IPS-NIHi7 (cell line): Measurements from ENCODE around the gene KCNC1.

Experiments used
- DNase-seq: peaks from one replicate; pipeline ENCODE4 v3.0.0; 2012; ENCODE audit warnings: mixed read lengths; ENCODE audit errors: extremely low spot score

The KCNC1 gene

GRCh38 chr11:17736930-17737817, 2.6 kb downstream of the KCNC1 start:
- DNase-seq = no peak

- no peak for DNase-seq
These were observed 3.8 kb downstream of the KCNC1 start for GRCh38 chr11:17738151-17738973.

- no peak for DNase-seq
These were observed 5.4 kb downstream of the KCNC1 start for GRCh38 chr11:17739945-17740338.

- DNase-seq = no peak
These were observed 6.2 kb downstream of the KCNC1 start for GRCh38 chr11:17740649-17741235.

DNA sequence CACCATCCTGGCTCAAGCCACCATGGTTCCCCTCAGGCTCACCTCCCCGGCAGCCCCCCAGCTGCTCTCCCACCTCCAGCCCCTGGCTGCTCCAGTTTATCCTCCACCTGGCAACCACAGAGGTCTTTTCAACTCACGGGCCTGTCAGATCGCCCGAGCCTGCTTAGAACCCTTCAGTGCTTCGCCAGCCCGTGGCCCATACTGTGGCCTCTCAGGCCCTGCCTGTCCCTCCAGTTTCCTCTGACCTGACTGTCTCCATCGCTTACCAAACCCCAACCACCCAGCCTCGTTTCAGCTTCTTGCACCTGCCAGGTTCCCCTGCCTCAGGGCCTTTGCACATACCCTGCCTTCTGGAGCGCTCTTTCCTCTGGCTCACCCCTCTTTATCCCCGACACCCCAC, 6.9 kb downstream of the KCNC1 start:
- DNase-seq = no peak

GRCh38 chr11:17742019-17742418, 7.4 kb downstream of the KCNC1 start:
- no peak for DNase-seq

- DNase-seq = no peak
These were observed 8.6 kb downstream of the KCNC1 start for GRCh38 chr11:17743026-17743807.

GRCh38 chr11:17743808-17744119, 9.2 kb downstream of the KCNC1 start:
- no peak for DNase-seq

DNA sequence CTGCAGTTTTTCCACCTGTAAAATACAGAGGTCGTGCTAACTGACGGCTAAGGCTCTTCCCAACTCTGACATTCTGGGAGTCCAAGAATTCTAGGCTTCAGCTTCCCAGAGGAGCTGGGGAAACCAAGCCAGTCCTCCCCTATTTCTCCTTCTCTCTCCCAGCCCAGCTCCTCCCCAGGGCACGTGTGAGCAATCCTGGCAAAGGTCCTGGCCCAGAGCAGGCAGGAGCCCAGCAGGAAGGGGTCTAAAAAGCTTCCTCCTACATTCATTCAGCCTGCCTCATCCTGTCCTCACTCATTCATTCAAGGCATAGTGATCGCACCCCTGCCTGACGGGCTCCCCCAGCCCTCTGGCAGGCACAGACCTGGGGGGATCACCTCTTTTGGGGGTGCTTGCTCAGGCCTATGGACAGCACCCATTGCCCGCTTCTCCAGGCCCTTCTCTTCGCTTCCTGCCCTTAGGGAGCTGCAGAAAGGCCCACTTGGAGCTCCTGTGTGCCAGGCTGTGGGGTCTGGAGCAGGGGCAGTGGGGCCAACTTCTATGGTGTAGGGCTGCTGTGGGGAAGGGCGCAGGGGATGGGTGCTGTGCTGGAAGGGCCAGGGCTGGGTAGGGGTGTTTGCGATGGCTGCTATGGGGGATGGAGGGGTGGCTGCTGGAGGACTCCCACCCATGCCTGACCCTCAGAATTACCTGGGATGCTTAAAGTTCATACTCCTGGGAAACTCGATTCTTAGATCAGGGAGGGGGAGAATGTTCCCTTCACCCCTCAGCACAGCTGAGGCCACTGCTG, 9.8 kb downstream of the KCNC1 start:
- no peak for DNase-seq

DNA sequence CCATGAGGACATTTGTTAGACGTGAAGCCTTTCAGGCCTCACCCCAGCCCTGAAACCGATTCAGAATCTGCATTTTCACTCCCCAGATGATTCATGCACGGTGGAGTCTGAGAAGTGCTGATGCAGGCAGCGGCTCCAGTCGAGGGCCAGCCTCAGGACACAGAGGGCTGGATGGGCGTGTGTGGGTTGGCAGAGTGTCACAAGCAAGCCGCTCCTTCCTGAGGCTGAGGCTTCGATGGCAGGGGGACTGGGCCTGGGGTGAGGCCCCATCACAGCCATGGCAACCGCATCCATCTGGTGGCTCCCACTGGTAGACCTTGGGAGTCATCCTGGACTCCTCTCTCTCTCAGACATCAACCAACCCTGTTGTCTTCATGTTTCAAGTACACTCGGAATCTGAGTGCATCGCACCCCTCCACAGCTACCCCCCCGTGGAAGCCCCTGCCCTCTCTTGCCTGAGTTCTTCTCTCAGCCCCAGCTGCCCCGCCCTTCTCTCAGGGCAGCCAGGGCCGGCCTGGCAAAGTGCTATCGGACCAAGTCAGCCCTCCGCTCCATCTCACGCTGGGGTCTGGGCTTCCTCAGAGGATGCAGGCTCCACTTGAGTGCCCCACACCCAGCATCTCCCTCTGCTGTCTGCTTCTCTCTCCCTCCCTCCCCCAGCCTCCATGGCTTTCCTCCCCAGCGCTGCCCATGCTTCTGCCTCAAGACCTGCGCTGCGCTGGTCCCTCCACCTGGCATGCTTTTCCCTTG, 10.6 kb downstream of the KCNC1 start:
- no peak for DNase-seq

GRCh38 chr11:17746096-17746495, 11.5 kb downstream of the KCNC1 start:
- DNase-seq = no peak

DNA sequence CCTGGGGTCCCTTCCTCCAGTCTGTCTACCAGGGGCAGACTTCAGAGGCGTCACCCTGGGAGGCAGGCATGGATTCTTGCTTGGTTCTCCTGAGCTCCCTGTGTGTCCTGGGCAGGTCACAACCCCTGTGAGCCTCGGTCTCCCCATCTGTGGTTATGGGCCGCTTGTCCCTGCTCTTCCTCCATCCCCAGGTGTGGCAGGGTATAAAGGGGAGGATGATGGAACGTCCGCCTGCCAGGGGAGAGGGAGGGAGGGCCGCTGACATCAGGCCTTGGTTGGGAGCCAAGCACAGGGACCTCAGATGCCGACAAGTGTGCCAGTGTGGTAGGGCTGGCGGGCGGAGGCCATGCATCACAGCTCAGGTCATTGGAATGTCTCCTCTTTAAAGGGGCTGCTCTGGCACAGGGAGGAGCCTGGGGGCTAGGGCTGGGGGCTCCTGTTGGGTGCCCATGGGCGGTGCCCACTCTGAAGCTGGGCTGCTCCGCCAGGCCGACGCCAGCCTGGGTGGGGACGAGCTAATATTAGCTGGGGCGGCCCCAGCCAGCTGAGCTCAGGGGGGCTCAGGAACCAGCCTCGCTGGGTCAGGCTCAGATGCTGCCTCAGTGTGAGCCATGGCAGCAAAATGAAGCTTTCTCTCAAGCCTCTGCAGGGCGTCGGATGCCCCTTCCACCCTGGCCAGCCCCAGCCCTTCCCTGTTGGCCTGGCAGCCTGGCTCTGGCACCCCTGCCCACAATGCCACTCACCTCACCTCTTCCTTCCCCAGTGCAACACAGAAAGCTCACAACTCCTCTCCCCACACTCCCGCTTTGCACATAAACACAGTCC, 12.8 kb downstream of the KCNC1 start:
- no peak for DNase-seq

DNA sequence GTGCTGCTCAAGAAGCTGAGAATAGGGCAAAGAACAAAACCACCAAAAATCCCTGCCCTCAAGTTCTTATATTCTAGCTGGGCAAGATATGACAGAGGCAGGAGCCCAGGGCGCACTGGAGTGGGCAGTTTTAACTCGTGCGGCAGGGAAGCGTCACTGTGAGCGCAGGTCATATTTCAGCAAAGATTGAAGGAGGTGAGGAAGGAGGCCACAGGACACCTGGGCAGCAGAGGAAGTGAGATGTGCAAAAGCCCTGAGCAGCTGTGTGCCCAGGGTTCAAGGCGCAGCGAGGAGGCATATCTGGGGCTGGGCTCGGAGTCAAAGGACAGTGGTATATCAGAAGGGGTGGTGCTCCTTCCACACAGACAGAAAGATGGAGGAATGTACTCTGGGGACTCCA, 13.5 kb downstream of the KCNC1 start:
- DNase-seq = no peak

GRCh38 chr11:17748761-17749721, 14.5 kb downstream of the KCNC1 start:
- DNase-seq = no peak

DNA sequence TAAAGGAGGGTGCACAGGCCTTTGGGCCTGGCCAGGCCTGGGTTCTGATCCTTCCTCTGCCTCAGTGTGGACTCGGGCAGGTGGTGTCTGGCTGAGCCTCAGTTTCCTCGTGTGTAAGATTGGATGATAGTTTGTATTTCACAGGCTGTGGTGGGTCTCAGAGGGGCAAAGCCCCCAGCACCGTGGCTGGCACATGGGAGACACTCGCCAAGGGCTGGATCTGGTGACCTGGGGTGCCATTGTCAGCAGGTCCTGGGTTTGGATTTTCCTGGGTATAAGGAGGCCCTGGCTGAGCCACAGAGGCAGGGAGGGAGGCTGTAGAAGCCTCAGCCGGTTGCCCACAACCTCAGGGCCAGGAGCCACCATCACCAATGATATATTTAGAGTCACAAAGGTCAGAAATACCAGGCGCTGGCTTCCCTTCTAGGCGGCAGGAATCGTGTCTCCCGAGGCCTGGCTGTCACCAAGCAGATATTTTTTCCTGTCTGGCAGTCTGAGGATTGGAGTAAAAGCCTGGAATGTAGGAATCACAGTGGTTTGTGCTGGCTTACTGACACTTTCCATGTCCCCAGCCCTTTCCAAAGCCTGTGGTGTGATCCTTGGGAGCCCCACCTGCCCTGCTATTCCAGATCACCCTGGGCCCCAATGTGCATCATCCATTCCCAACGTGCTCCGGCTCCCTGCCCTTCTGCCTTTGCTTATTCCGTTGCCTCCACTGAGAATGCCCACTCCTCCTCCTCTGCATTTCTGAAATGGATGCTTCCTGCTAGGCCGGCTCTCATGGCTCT, 15.6 kb downstream of the KCNC1 start:
- DNase-seq = no peak

DNA sequence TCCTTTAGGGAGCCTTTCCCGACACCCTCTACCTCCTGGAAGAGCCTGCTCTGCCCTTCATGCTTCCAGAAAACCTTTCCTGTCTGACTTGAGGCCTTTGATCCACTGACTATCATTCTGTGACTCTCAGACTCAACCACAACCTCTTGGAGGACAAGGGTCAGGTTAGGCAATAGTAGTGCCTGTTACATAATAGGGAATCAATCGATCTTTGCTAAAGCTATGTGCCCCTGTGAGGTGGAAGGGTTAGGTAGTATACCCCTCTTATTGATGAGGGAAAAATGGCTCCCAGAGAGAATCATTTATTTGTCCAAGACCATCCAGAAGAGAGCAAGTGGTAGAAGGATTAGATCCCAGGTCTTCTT, 16.2 kb downstream of the KCNC1 start:
- no peak for DNase-seq

- no peak for DNase-seq
These were observed 17.0 kb downstream of the KCNC1 start for GRCh38 chr11:17751558-17751957.

GRCh38 chr11:17752144-17752543, 17.6 kb downstream of the KCNC1 start:
- DNase-seq = no peak
